Left hindlimb (tissue), 1 donor: ENCODE measurements around the gene NFKBIL1.
"Not testable (repeated sequence)": the region's sequence is repeated elsewhere in the genome, so short reads cannot be mapped to it uniquely, and the experiment has no call there.

Experiments
- DNase-seq: peaks from one replicate; pipeline ENCODE4 v3.0.0-alpha.2; 2018

The NFKBIL1 gene

DNA sequence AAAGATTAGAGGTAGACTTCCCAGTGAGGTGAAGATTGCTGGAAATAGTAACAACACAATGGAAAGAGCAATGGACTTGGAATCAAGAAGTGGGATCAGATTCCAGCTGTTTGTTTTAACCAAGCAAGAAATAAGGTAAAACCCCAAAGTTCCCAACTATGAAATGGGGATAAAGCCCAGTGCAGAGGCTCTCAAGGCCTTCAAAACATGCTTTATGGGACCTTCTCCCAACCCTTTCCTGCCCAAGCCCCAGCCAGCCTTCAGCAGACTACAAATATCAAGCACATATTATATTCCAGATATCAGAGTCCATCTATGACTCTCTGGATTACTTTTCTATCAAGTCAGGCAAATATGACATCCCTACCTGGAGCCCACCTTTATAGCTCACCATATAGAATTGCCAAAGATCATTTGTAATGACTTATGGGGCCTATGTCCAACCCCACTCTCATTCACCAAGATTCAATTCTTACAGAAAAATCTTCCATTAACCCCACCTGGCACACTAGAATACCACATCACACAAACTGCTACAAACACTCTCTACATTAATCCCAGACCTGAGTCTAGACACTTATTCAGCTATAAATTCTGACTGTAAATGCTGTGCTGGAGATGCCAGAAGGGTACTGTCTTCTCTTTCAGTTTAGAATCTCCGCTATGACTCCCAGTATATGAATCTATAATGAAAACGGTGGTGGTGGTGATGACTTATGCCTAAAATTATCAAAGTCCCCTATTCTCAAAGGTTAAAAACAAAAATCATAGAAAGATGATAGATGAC lies 11.7 kb upstream of the NFKBIL1 start:
- DNase-seq: no peak

DNA sequence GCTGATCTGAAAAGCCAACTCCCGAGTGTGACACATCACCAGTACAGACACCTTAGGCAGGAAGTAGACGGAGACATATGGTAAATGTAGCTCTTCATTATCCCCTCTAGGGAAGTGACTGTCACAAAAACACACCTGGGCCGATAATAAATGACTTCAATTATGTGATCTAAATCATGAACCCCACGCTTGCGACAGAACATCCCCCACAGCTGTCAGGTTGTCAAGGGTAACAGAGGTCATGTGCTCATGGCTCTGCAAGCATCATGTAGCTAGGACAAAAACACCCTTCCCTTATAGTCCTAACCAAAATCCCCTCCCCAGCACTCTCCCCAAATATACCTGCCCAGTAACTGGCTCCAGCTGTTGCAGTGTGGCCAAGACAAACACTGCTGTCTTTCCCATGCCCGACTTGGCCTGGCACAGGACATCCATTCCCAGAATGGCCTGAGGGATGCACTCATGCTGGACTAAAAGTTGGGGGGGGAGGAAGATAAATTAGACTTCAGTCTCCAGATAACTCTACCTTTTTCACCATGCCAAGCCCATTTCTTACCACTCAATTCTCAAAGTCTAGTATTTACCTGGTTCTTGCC lies 8.5 kb upstream of the NFKBIL1 start:
- no peak for DNase-seq

DNA sequence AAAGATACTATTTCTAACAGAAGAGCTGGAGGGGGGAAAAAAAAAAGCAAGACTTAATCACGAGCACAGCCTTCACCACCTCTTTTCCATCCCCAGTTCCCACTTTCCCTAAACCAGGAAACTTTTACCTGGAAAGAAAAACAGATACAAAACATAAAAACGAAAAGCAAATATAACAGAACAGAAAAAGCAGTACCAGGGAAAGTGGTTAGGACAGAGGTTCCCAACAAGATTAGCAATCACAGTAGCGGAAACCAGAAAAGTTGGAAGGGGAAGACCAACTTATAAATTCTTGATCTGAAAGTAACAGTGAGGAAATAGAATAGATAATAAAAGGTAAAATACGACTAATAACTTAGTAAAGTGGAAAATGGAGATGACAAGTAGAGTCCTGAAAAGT lies 6.8 kb upstream of the NFKBIL1 start:
- DNase-seq: no peak

DNA sequence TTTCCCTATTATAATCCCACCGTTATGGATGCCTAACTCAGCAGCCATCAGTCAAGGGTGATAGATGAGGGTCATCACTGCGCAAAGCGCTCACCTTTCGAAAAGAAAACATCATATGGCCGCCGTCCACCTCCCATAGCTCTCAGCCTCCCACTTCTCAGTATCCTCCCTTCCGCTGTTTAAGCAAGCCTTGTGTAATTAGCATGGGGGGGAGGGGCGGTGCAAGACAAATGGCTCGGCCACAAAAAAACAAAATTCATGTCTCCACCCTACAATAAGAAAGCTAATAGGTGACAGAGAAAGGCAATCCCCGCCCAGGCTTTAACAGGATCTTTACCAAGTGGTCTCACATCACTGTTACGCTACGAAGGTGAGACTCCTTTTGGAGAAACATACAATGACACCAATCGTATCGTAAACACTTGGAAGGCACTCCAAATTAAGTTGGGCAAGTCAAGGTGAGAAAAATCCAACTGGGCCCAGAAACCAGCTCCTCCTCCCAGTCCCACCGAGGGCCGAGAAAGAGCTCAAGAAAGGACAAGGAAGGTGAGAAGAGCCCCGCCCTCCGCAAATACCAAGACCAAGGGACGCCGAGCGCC lies 6.2 kb upstream of the NFKBIL1 start:
- DNase-seq: no peak

DNA sequence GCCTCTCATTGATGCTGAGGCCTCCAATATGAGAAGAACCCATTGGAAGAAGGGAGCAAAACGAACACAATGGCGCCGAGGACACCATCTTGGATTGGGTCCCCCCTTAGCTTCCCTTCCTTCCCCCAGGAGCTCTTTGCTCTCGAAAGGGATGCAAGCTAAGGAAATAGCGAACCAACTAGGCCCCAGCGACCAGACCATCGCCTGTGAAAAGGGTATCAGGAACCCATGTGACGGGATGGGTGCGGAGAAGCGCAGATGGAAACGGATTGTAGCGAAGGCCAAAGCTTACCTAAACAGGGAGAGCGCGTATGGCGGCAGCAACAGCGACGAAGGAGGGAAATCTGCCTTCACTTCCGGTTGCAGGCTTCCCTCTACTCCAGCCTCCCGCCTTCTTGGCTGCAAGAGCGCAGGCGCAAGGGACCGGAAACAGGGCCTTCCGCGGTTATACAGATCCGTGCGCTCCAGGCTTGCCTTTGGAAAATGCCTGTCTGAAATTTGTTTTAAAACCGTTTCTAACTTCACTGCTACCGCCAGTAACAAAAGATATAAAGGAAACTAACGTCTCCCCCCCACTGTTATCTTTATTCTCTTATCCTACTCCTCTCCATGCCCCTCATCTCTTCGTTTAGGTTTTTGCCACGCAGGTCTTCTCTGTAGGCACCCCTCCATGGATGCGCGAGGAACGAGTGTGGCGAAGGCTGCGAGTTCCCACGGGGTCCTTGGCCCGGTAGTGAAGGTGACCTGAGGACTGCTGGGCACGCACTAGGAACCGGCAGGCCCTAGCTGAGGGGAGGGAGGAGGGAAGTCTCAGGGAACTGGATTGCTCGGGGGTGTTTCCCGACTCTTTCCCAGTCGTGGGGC lies 5.5 kb upstream of the NFKBIL1 start, which contains the start of gene DDX39B:
TSS of gene DDX39B (minus strand) at position 346 of the 864 bp plus-strand sequence. CDS start 1,471 bp downstream, outside the sequence.
- peak; percentile 96 for DNase-seq

DNA sequence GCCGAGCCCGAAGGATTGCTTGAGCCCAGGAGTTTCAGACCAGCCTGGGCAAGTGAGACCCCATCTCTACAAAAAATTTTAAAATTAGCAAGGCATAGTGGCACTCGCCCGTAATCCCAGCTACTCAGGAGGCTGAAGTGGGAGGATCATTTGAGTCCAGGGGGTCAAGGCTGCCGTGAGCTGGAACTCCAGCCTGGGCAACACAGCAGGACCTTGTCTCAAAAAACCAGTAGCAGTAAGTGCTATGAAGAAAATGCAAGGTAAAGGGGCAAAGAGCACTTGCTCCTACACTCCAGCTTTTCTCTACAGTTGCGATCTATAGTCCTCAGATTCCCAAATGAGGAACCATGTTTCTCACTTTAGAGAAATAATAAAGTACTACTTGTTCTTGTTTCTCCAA lies 3.8 kb upstream of the NFKBIL1 start:
- DNase-seq: no peak

DNA sequence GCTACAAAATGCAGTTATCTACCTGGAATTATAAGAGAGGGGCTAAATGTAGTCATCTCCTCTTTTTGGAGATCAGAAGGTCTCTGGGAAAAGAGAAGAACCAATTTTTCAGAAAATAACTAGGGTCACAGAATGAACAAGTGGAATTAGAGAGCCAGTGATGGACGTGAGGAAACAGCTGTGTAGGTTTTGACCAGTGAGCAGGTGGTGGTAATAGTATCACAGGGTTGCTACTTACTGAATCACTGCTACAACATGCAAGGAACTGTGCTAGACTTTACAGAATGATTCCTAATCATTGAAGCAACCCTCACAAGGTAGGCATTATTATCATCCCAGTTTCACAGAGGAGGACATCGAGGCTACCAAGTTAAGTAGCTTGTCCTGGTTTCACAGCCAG lies 2.7 kb upstream of the NFKBIL1 start:
- no peak for DNase-seq

DNA sequence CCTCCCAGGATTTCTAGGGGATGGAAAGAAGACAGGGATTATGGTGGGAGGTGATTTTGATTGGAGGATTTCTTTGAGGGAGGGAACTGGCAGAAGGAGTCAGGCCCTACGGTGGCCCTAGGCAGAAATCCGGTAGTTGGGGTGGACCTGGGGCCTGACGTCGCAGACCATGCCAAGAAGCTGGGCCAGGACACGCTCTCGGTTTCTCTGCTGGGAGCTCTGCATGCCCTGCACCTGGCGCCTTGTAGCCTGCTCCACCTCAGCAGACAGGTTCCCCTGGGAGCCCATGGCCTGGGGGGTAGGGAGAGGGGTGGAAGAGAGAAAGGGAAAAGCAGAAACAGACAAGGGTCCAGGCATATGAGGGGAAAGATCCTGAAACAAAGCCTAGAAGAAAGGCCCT lies 2.1 kb upstream of the NFKBIL1 start:
- no peak for DNase-seq

DNA sequence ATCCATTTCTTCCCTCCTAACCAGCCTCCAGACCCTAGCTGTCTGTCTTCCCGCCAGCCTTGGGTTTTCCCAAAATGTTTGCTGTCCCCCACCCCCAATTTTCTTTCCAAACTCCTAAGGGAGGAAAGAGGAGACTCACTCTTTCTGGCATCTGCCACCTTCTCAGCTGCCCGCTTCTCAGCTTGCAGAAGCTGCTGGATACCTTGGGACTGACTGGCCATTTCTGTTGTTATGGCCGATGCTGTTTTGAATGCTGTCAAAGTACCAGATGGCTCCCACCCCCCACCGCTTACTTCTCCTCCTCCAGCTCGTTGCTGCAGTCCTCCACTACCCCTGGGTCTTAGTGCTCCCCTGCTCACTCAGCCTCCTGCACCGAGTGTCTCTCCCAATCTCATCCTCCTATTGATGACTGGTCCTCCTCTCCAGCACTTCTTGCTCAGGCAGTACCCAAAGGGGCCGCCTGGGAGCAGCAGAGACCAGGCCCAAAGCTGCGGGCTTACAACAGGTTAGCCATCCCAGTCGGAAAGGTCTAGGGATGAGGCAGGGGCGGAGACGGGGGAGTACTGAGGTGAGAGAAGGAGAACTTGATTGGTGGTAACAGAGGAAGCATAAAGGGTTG lies 960 bp upstream of the NFKBIL1 start, which contains the start of gene ATP6V1G2:
TSS of gene ATP6V1G2 (minus strand) at position 270 of the 619 bp plus-strand sequence. CDS start at position 221, 49 bp downstream.
- peak; percentile 92 for DNase-seq

DNA sequence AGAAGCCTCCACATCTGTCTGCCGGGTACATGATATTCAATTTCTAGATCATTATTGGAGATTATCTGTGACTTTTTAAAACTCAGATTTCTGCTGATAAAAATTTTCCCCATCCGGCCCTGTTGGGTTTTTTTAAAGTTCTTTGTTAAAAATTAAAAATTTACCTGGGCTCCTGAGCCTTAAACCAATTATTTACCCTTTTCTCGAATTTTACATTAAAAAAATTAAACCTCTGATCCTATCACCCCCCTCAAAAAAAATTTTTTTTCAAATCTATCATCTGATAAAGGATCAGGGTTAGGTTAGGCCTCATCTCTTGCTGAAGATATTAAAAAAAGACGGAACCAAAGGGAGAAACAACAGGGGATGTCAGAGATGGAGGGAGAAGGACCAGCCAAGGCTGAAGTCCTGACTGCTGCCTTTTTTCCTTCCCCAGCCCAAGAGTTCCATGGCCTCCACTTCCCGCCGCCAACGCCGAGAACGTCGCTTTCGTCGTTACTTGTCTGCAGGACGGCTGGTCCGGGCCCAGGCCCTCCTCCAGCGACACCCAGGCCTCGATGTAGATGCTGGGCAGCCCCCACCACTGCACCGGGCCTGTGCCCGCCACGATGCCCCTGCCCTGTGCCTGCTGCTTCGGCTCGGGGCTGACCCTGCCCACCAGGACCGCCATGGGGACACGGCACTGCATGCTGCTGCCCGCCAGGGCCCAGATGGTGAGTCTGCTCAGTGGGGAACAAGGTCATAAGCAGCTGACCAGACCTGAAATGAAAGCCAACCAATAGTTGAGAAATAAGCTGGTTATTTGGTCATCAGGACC lies 527 bp downstream of the NFKBIL1 start:
- DNase-seq: no peak

DNA sequence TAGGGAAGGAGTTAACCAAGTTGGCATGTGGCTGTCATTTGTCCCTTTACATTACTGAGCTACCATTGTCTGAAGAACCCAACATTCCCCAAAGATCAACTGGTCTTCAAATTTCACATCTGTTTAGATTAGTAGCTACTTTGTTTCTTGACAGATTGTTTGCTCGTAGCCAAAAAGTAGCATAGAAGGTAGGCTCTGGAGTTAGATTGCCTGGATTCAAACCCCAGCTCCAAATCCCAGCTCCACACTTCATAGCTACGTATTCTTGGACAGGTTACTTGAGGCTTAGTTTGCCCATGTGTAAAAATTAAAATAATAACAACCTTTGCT lies 1.1 kb downstream of the NFKBIL1 start:
- no peak for DNase-seq

DNA sequence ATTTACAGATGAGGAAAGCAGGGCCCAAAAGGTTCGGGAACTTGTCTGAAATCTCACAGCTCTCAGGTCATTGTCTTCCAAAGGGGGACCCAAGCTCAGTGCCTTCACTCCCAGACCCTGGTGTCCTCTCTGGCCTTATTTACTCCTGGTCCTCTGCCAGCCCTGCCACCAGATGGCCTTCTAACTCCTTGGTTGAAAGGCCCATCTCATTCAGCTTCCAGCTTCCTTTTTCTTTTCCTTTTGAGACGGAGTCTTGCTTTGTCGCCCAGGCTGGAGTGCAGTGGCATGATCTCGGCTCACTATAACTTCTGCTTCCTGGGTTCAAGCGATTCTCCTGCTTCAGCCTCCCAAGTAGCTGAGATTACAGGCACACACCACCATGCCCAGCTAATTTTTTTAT lies 4.0 kb downstream of the NFKBIL1 start:
- DNase-seq: not testable (repeated sequence)

DNA sequence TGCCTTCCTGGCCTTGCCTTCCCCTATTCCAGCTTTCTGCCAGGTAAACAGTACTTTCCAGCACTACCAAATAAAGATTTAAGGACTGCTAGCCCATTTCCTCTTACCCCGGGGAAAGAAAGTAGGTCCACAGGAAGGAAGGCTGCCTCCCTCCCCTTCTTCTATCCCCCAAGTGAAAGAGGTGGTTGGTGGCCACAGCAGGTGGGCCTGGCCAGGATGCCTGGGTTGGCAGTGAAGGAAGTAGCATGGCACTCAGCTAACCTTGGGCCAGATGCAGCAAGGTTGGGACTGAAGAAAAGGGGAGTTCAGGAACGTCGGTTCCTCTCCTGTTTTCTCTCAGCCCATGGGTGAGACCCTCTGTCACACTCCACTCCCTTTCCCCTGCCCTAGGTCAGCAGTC lies 8.9 kb downstream of the NFKBIL1 start:
- DNase-seq: no peak

DNA sequence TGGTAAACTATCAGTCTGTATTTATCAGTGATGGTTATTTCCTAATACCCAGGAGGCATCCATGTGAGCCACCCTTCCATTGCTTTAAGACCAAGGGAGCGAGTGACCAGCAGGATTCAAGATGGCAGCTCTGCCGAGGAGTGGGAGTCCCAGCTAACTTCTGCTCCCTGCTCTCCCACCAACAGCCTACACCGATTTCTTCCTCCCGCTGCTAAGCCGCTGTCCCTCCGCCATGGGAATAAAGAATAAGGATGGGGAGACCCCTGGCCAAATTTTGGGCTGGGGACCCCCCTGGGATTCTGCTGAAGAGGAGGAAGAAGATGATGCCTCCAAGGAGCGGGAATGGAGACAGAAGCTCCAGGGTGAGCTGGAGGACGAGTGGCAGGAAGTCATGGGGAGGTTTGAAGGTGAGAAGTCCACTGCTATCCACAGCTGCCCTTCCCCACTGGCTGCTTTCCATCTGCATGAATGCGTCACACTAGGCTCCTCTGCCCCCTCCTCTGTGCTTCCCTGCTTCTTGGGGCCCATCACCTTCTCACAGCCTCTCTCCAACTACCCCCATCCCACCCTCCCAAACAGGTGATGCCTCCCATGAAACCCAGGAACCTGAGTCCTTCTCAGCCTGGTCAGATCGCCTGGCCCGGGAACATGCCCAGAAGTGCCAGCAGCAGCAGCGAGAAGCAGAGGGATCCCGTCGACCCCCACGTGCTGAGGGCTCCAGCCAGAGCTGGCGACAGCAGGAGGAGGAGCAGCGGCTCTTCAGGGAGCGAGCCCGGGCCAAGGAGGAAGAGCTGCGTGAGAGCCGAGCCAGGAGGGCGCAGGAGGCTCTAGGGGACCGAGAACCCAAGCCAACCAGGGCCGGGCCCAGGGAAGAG lies 10.3 kb downstream of the NFKBIL1 start:
- DNase-seq: no peak

DNA sequence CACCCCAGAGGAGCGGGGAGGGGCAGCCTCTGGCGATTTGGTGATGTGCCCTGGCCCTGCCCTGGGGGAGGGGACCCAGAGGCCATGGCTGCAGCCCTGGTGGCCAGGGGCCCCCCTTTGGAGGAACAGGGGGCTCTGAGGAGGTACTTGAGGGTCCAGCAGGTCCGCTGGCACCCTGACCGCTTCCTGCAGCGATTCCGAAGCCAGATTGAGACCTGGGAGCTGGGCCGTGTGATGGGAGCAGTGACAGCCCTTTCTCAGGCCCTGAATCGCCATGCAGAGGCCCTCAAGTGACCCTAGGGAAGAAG lies 10.9 kb downstream of the NFKBIL1 start:
- no peak for DNase-seq

DNA sequence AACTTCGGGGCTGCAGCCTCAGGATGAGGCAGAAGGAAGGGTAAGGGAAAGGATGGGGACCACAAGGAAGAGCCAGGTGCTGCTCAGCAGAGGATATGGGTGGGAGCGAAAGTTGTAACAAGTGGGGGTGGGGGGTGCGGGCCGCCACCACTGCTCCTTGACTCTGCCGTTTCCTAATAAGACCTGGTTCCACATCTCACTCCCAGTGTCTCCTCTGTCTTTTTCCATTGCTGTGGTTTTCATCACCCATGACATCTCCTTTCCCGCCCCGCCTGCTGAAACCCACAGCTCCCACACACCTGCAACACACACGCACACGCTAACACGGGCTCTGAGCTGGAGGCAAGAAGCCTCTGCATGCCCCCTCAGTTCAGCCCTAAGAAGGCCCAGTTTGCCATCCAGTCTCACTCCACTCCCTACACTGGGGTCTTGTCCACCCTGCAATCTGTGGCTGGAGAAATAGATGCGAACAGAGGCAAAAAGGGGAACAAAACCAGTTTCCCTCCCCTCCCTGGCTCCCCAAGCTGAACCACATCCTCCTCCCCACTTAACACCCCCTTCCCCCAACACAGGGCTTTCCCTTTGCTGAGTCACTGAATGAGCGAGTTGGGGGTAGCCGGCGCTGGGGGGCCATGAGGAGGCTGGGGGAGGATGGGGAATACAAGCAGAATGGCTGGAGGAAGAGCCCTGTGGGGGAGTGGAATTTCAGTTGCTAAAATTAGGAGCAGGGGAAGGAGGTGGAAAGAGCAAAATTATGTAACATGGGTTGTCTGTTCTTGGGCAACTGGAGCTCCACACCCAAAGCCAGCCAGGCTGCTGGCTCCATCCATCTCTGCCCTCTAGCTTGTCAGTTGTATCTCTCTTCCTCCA lies 11.5 kb downstream of the NFKBIL1 start:
- no peak for DNase-seq

DNA sequence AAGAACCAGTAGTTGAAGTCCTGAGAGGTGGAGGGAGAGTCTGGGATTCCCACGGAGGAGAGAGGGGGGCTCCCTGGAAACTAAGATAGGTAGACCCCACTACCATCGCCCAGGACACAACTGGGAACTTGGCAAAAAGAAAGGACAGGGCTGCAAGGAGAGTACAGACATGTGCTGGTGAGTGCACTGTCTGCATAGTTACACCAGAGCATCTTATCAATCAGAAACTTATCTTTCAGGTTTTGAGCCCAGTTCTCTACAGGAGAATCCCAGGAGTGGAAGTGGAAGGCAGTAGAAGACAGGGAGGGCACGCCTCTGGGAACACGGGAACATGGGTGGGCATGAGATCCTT lies 12.2 kb downstream of the NFKBIL1 start:
- no peak for DNase-seq

DNA sequence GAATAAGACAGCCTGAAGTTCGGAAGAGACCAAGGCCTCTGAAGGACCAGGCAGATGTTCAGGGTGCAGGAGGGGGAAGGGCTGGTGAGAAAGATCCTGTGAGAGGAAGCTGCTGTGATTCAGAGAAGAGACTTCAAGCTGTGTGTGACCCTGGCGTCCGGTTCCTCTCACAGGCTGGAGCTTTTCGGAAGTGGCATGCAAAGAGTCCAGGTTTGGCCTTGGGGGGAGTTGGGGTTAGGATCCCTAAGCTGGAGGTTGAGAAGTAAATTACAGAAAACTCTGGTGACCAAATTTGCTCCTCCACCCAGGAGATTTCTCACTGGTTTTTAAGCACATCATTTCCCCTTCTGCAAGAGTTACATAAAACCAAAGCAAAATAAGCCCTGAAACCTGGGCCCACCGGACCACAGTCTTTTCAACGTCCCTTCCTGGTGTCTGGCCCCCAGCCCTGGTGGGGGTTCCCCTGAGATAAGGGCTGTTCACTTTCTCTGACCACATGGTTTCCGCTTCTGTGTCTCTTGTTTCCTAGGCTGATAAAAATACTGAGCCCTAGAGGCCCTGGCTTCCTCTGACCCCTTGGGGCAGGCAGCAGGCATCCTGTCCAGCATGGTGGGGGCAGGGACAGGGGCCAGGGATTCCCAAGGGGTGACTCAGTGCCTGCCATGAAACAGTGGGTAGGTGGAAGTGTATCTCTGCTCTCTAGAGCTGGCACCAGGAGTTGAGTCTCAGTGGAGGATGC lies 12.7 kb downstream of the NFKBIL1 start:
- DNase-seq: peak; percentile 67

DNA sequence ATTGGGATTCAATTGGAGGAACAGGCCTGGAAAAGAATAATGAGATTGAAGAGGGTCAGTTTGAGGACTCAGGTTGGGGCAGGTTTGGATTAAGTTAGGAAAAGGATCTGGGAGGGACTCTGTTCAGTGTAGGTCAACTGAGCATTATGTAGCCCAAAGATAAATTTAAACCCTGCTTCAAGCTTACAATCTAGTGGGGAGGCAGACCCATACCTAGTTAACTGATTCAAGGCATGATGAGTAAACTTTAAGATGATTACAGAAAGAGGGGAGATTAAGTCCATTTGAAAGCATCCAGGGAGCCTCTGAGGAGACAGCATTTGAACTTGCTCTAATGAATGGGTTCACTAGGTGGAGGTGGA lies 13.3 kb downstream of the NFKBIL1 start:
- no peak for DNase-seq
